GM13976 (cell line): ENCODE measurements around the gene PIK3R6.

Experiments used
- DNase-seq: peaks from one replicate; pipeline ENCODE4 v3.0.0; 2012; ENCODE audit warnings: low spot score
- in situ Hi-C: fragments of 300-500 bp; cut with MboI; formaldehyde crosslinking; loops from one replicate; pipeline ENCODE4 v1.12.0; 2022; ENCODE audit warnings: low sequenced_read_pairs, mixed read lengths, inconsistent platforms; ENCODE audit not compliant: unreplicated experiment
- TF ChIP-seq, protein P1 (sequence below): IDR thresholded peaks from 2 replicates; pipeline ENCODE4 v1.5.1; 2012; ENCODE audit warnings: borderline replicate concordance, mild to moderate bottlenecking; ENCODE audit not compliant: insufficient read depth; ENCODE audit errors: extremely low read depth, missing control alignments, control extremely low read depth

The PIK3R6 gene

GRCh38 chr17:8870406-8871040 lies 3.0 kb upstream of the PIK3R6 start:
- in situ Hi-C loops, result no loop called here
- DNase-seq, result no peak
- TF ChIP-seq, protein P1, sequence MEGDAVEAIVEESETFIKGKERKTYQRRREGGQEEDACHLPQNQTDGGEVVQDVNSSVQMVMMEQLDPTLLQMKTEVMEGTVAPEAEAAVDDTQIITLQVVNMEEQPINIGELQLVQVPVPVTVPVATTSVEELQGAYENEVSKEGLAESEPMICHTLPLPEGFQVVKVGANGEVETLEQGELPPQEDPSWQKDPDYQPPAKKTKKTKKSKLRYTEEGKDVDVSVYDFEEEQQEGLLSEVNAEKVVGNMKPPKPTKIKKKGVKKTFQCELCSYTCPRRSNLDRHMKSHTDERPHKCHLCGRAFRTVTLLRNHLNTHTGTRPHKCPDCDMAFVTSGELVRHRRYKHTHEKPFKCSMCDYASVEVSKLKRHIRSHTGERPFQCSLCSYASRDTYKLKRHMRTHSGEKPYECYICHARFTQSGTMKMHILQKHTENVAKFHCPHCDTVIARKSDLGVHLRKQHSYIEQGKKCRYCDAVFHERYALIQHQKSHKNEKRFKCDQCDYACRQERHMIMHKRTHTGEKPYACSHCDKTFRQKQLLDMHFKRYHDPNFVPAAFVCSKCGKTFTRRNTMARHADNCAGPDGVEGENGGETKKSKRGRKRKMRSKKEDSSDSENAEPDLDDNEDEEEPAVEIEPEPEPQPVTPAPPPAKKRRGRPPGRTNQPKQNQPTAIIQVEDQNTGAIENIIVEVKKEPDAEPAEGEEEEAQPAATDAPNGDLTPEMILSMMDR, result no peak

GRCh38 chr17:8869114-8869815 lies 1.8 kb upstream of the PIK3R6 start:
- TF ChIP-seq, protein P1, result no peak
- no peak for DNase-seq
- in situ Hi-C loops, result no loop called here

DNA sequence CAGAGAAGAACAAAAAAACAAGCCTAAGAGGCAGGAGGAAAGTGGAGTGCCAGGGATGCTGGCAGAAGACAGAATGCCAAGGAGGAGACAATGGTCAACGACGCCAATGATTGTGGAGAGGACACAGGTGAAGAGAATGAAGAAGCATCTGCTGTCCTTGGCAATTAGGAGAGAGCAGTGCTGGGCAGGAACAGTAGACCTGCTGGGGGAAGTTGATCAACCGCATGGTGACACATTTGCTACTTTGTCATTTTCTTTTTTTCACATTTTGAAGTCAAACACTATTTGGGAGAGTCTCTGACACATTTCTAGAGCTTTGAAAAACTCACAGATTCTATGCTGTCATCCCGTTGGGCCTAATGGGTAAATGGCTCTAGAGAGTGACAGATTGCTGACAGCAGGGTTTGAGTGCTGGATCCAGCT lies 1.1 kb upstream of the PIK3R6 start:
- in situ Hi-C loops, result no loop called here
- peak; percentile 62 for DNase-seq
- TF ChIP-seq, protein P1, result no peak

GRCh38 chr17:8868092-8868491 lies 618 bp upstream of the PIK3R6 start:
- DNase-seq, result no peak
- TF ChIP-seq, protein P1, result no peak
- in situ Hi-C loops, result no loop called here

- in situ Hi-C loops, result no loop called here
- TF ChIP-seq, protein P1, result no peak
- DNase-seq, result no peak
Measured at GRCh38 chr17:8865811-8866210, 1.7 kb downstream of the PIK3R6 start.

GRCh38 chr17:8865385-8865784 lies 2.1 kb downstream of the PIK3R6 start:
- TF ChIP-seq, protein P1, result no peak
- DNase-seq, result no peak
- in situ Hi-C loops, result no loop called here
